ENCODE data around the gene FOXK1.

DNA sequence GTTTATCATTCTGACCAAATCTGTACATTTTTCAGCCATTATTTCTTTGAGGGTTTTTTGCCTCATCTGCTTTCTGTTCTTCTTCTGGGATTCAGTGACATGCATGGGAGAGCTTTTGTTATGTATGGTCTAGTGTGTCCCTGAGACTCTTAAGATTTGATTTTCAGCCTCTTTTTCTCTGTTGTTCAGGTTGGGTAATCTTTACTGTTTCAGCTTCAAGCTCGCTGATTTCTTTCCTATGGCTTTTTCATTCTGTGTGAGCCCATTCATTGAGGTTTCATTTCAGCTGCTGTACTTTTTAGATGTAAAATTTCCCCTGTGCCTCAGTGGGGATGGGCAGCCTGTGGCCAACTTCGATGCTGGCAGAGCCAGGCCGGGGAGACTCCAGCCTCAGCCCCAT is 38.1 kb downstream of the FOXK1 start:
- TF ChIP-seq, protein P1, sequence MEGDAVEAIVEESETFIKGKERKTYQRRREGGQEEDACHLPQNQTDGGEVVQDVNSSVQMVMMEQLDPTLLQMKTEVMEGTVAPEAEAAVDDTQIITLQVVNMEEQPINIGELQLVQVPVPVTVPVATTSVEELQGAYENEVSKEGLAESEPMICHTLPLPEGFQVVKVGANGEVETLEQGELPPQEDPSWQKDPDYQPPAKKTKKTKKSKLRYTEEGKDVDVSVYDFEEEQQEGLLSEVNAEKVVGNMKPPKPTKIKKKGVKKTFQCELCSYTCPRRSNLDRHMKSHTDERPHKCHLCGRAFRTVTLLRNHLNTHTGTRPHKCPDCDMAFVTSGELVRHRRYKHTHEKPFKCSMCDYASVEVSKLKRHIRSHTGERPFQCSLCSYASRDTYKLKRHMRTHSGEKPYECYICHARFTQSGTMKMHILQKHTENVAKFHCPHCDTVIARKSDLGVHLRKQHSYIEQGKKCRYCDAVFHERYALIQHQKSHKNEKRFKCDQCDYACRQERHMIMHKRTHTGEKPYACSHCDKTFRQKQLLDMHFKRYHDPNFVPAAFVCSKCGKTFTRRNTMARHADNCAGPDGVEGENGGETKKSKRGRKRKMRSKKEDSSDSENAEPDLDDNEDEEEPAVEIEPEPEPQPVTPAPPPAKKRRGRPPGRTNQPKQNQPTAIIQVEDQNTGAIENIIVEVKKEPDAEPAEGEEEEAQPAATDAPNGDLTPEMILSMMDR (IDR thresholded peaks at IDR 0.05), result no peak
- no peak for TF ChIP-seq POLR2A (IDR thresholded peaks at IDR 0.05)

Measured in adrenal gland (tissue), 5 donors.